MCF 10A (cell line): Measurements from ENCODE around the gene COX19. TPM values are rescaled to one million over a fixed set of nuclear protein-coding genes. Genes with fewer than 3 reads are reported as not detected.

ENCODE experiments used
- BruUV-seq: library from RNA; stranded (reverse); fragments of 400-500 nt; replicated peaks from 2 replicates; lab custom pipeline; 2021; lab: Mats Ljungman, UMichigan
- CTCF ChIA-PET: fragments of 300-600 bp; sonication (Branson Sonifier 250); formaldehyde crosslinking; extraction: SDS; loops from one replicate; lab custom pipeline; 2021; ENCODE audit warnings: antibody characterized with exemption, inconsistent platforms; lab: Yijun Ruan, JAX
- POLR2A ChIA-PET: fragments of 300-600, 350-650 bp; sonication (Branson Sonifier 250); formaldehyde crosslinking; extraction: SDS; loops from one replicate; lab custom pipeline; 2020; ENCODE audit warnings: antibody characterized with exemption, inconsistent platforms; lab: Yijun Ruan, JAX
- DNase-seq: peaks from one replicate; pipeline ENCODE4 v3.0.0-alpha.2; 2018; ENCODE audit not compliant: unreplicated experiment
- H3K27ac Mint-ChIP-seq: one replicate; pipeline ENCODE4 v1.8.0; 2022; ENCODE audit warnings: mild to moderate bottlenecking, low read depth, mixed read lengths; ENCODE audit not compliant: unreplicated experiment
- H3K27me3 Mint-ChIP-seq: one replicate; pipeline ENCODE4 v1.8.0; 2022; ENCODE audit warnings: mixed read lengths; ENCODE audit not compliant: insufficient read depth, unreplicated experiment
- H3K36me3 Mint-ChIP-seq: one replicate; pipeline ENCODE4 v1.8.0; 2022; ENCODE audit warnings: mild to moderate bottlenecking, moderate library complexity, mixed read lengths; ENCODE audit not compliant: insufficient read depth, unreplicated experiment
- H3K4me1 Mint-ChIP-seq: one replicate; pipeline ENCODE4 v1.8.0; 2022; ENCODE audit warnings: mixed read lengths; ENCODE audit not compliant: insufficient read depth, unreplicated experiment
- H3K4me3 Mint-ChIP-seq: one replicate; pipeline ENCODE4 v1.8.0; 2022; ENCODE audit warnings: mild to moderate bottlenecking, moderate library complexity, mixed read lengths; ENCODE audit not compliant: unreplicated experiment
- H3K9me3 Mint-ChIP-seq: one replicate; pipeline ENCODE4 v1.8.0; 2022; ENCODE audit warnings: mixed read lengths; ENCODE audit not compliant: unreplicated experiment
- intact Hi-C: fragments of 100-400 bp; cut with micrococcal nuclease; formaldehyde crosslinking; loops from 2 replicates; pipeline ENCODE4 v1.14.1; 2022
- total RNA-seq: library from RNA; stranded (reverse); gene quantifications from 2 replicates; pipeline ENCODE4 v1.2.3, GENCODE V29; 2022
- TF ChIP-seq, protein P1 (sequence below): fragments of 200-600 bp; IDR thresholded peaks from one replicate; pipeline ENCODE4 v1.8.0; 2022; ENCODE audit warnings: antibody characterized with exemption, mild to moderate bottlenecking; ENCODE audit not compliant: unreplicated experiment

COX19 gene
- total RNA-seq, 1 experiment from 2014 or later: 16.5 TPM

DNA sequence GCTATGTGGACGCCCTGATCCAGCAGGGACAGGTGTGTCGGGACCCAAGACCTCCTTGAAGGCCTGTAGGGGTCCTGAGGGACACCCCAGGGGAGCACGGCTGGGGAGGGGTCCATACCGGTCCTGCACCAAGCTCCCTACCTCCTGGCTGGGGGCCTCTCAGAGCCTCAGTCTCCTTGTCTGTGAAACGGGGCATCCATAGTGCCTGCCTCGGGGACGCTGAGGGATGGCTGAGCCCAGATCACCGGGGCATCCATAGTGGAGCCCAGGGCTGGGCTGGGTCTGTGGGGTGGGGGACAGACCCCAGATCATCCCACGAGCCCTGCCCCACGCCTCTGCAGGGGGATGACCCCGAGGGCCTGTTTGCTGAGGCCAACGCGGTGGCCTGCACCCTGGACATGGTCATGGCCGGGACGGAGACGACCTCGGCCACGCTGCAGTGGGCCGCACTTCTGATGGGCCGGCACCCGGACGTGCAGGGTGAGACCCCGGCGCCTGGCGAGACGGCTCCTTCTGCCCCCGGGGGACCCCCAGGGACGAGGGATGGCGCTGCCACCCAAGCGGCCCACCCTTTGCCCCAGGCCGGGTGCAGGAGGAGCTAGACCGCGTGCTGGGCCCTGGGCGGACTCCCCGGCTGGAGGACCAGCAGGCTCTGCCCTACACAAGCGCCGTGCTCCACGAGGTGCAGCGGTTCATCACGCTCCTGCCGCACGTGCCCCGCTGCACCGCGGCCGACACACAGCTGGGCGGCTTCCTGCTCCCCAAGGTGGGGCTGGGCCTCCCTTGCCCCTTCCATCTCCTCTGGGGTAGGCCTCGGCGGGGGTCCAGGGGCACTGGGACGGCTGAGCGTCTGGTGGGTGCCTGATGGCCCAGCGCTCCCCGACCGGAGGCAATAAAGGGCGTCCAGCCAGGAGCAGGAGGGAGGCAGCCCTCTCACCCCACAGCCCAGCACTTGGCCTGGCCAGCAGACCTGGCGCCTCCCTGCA lies 11.7 kb upstream of the COX19 start:
- Mint-ChIP-seq H3K9me3 (no peaks in the 10 kb centered on the region), H3K36me3 (no peaks in the 10 kb centered on the region), H3K4me3 (no peak overlapping the region), H3K27me3 (no peaks in the 10 kb centered on the region), H3K27ac (no peak overlapping the region), H3K4me1 (no peaks in the 10 kb centered on the region)
- no TSS peak for BruUV-seq
- TF ChIP-seq, protein P1, sequence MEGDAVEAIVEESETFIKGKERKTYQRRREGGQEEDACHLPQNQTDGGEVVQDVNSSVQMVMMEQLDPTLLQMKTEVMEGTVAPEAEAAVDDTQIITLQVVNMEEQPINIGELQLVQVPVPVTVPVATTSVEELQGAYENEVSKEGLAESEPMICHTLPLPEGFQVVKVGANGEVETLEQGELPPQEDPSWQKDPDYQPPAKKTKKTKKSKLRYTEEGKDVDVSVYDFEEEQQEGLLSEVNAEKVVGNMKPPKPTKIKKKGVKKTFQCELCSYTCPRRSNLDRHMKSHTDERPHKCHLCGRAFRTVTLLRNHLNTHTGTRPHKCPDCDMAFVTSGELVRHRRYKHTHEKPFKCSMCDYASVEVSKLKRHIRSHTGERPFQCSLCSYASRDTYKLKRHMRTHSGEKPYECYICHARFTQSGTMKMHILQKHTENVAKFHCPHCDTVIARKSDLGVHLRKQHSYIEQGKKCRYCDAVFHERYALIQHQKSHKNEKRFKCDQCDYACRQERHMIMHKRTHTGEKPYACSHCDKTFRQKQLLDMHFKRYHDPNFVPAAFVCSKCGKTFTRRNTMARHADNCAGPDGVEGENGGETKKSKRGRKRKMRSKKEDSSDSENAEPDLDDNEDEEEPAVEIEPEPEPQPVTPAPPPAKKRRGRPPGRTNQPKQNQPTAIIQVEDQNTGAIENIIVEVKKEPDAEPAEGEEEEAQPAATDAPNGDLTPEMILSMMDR: no peak
- DNase-seq: no peak
- POLR2A ChIA-PET: interaction anchor here (1.2 to 1.4 kb wide), 2 partner anchors 12 to 79 kb away, joined by 3 read pairs; partner anchors contain the start of gene COX19
- intact Hi-C loops: no loop called here
- CTCF ChIA-PET: no interaction called here

DNA sequence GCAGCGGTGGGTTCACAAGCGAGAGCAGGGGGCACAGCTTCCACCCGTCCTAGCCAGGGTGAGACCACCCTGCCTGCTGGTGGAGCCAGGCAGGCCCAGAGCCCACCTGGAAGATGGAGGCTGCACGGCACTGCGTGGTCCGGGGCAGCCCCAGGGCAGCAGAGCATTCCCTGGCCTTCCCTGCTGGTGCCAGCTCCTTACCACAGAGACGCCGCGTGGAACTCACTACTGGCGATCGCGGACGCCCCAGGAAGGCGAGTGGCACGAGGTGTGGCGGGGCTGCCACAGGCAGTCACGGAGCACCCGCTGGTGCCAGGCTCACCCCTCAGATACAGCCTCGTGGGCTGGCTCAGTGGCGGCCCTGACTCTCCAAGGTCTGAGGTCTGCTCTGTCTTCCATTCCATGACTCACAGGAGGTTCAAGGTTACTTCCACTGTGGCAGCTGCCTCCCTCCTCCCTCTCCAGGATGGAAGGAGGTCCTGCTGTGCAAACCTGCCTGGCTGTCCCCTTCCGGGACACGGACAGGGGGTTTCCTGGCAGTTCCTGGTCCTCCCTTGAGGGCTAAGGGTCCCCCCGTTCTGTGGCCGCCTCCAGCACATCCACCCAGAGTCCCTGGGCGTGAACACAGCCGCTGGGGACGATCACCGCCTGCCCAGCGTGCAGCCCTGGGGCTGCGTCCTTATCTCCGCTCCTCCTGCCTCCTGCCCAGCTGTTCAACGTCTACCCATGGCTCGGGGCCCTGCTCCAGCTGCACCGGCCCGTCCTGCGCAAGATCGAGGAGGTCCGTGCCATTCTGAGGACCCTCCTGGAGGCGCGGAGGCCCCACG lies 10.8 kb upstream of the COX19 start:
- H3K36me3 Mint-ChIP-seq: no peaks in the 10 kb centered on the region
- intact Hi-C loops: no loop called here
- no peak overlapping the region for H3K27ac Mint-ChIP-seq
- no peaks in the 10 kb centered on the region for H3K27me3 Mint-ChIP-seq
- DNase-seq: peak; percentile 22
- H3K4me1 Mint-ChIP-seq: no peaks in the 10 kb centered on the region
- BruUV-seq: no TSS peak
- CTCF ChIA-PET: no interaction called here
- POLR2A ChIA-PET: interaction anchor here (1.1 to 1.2 kb wide), 2 partner anchors 11 kb away, joined by 3 read pairs; partner anchors contain the start of gene COX19
- TF ChIP-seq, protein P1: no peak
- H3K4me3 Mint-ChIP-seq: no peak overlapping the region
- H3K9me3 Mint-ChIP-seq: no peaks in the 10 kb centered on the region

DNA sequence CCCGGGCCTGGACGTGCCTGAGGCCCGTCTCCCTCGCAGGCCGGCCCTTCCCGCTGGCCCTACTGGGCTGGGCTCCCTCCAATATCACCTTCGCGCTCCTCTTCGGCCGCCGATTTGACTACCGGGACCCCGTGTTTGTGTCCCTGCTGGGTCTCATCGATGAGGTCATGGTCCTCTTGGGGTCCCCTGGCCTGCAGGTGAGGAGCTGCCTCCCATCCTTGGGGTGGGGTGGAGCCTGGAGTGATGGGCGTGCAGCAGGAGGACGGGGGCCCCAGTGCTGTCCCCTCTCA lies 9.7 kb upstream of the COX19 start:
- Mint-ChIP-seq H3K27ac (no peak overlapping the region), H3K4me1 (no peaks in the 10 kb centered on the region), H3K9me3 (no peaks in the 10 kb centered on the region), H3K27me3 (no peaks in the 10 kb centered on the region), H3K4me3 (no peak overlapping the region), H3K36me3 (no peaks in the 10 kb centered on the region)
- TF ChIP-seq, protein P1: no peak
- POLR2A ChIA-PET: interaction anchor here (1.1 kb wide), 1 partner anchor 10 kb away, joined by 3 read pairs; the partner anchor contains the start of gene COX19
- BruUV-seq: no TSS peak
- DNase-seq: no peak
- CTCF ChIA-PET: interaction anchor here (0.7 to 1.3 kb wide), 2 partner anchors 8 to 190 kb away, joined by 3 to 4 read pairs; no protein-coding TSS in a partner anchor
- intact Hi-C loops: no loop called here
